HepG2 (cell line): ENCODE data around the gene CTAGE6. TPM values are rescaled to one million over a fixed set of nuclear protein-coding genes. Genes with fewer than 3 reads are reported as not detected.
"Not testable (repeated sequence)": the region's sequence is repeated elsewhere in the genome, so short reads cannot be mapped to it uniquely, and the experiment has no call there.

ENCODE experiments used
- ATAC-seq: fragments of 200-7000 bp; cut with Tn5 transposase; 3 replicates; pipeline ENCODE4 v1.9.1; 2020; ENCODE audit warnings: mild to moderate bottlenecking, moderate library complexity
- BruUV-seq: library from RNA; stranded (reverse); fragments of 400-500 nt; replicated peaks from 2 replicates; lab custom pipeline; 2021; lab: Mats Ljungman, UMichigan
- CTCF ChIA-PET: fragments of 300-600 bp; formaldehyde crosslinking; extraction: SDS; loops from one replicate; lab custom pipeline; 2021; ENCODE audit warnings: low total read pairs, inconsistent platforms, low intra/inter-chr PET ratio; lab: Yijun Ruan, JAX
- POLR2A ChIA-PET: fragments of 350-600 bp; sonication (Branson Sonifier 250); formaldehyde crosslinking; loops from one replicate; lab custom pipeline; 2020; ENCODE audit warnings: antibody characterized with exemption, inconsistent platforms; lab: Yijun Ruan, JAX
- DNase-seq: peaks from one replicate; pipeline ENCODE4 v3.0.0-alpha.2; 2015; ENCODE audit warnings: low spot score
- FAIRE-seq: peaks from 3 replicates; lab custom pipeline; 2011; peaks lifted over from hg19 to GRCh38; lab: Jason Lieb, UNC
- H2AFZ ChIP-seq: one replicate; pipeline ENCODE4 v1.6.1; 2011; ENCODE audit warnings: low read length, inconsistent platforms
- H3K27ac ChIP-seq: fragments of 300-600 bp; 3 replicates; pipeline ENCODE4 v1.8.0; 2011; ENCODE audit warnings: mixed run types, mild to moderate bottlenecking, mixed read lengths, low read length, inconsistent platforms; ENCODE audit not compliant: insufficient read depth; ENCODE audit errors: extremely low read length
- H3K27me3 ChIP-seq, 2 experiments: fragments of 200-600 bp in 1 of 2; 2 replicates in 1 of 2; 3 replicates in 1 of 2; pipeline versions ENCODE4 v1.6.0 to v1.8.0; 2011; ENCODE audit warnings: low read length in 2 of 2, mild to moderate bottlenecking in 2 of 2, moderate library complexity in 2 of 2, inconsistent platforms in 1 of 2; ENCODE audit not compliant: insufficient read depth in 2 of 2, control insufficient read depth in 1 of 2
- H3K36me3 ChIP-seq, 2 experiments: fragments of 200-600 bp in 1 of 2; replicated peaks in 1 of 2; 2 replicates in 1 of 2; 3 replicates in 1 of 2; pipeline versions ENCODE4 v1.5.1 to v1.8.0; 2011; ENCODE audit warnings: low read length in 2 of 2, inconsistent platforms in 1 of 2; ENCODE audit not compliant: insufficient read depth in 2 of 2, control insufficient read depth in 1 of 2
- H3K4me1 ChIP-seq: 2 replicates; pipeline ENCODE4 v1.5.1; 2012; ENCODE audit warnings: low read length, inconsistent platforms; ENCODE audit not compliant: insufficient read depth
- H3K4me2 ChIP-seq: 2 replicates; pipeline ENCODE4 v1.6.0; 2011; ENCODE audit warnings: low read depth, low read length, inconsistent platforms
- H3K4me3 ChIP-seq, 3 experiments: fragments of 200-600 bp in 1 of 3; sonication (generic), shearing (Covaris generic) in 1 of 3; replicated peaks in 1 of 3; 2 replicates each; pipeline ENCODE4 v1.5.1; 2011 to 2016; ENCODE audit warnings: low read length in 3 of 3, inconsistent platforms in 2 of 3, low read depth in 2 of 3, mild to moderate bottlenecking in 2 of 3, control low read depth in 1 of 3, mixed read lengths in 1 of 3; ENCODE audit not compliant: insufficient read depth in 1 of 3
- H3K79me2 ChIP-seq: one replicate; pipeline ENCODE4 v1.6.1; 2011; ENCODE audit warnings: low read length, inconsistent platforms; ENCODE audit not compliant: insufficient read depth
- H3K9ac ChIP-seq: 2 replicates; pipeline ENCODE4 v1.6.0; 2011; ENCODE audit warnings: mild to moderate bottlenecking, low read depth, low read length, inconsistent platforms; ENCODE audit not compliant: insufficient read depth
- H3K9me3 ChIP-seq: 2 replicates; pipeline ENCODE4 v1.5.1; 2012; ENCODE audit warnings: mild to moderate bottlenecking, low read length
- H4K20me1 ChIP-seq: 2 replicates; pipeline ENCODE4 v1.6.0; 2011; ENCODE audit warnings: inconsistent platforms, mild to moderate bottlenecking, low read length, moderate library complexity; ENCODE audit not compliant: insufficient read depth
- WGBS: methylation state at CpG from one replicate; pipeline ENCODE4 v1.1.6; 2017; ENCODE audit warnings: low lambda C conversion rate; 5-methylcytosine and 5-hydroxymethylcytosine counted together
- in situ Hi-C: cut with HindIII; loops from 2 replicates; pipeline ENCODE4 v1.10.0; 2017; ENCODE audit warnings: low pct_unique_long_range_greater_than_20kb; ENCODE audit not compliant: extremely low pct_ligation_motif_present
- intact Hi-C: fragments of 100-400 bp; cut with micrococcal nuclease; formaldehyde crosslinking; loops from one replicate; pipeline ENCODE4 v1.10.0; 2022; ENCODE audit not compliant: unreplicated experiment
- polyA plus RNA-seq, 8 experiments: library from polyadenylated mRNA; depleted of rRNA in 3 of 8; stranded (reverse) in 7 of 8; unstranded in 1 of 8; fragments of >200 nt; fragmentation: Illumina TruSeq in 4 of 8; extraction: Trizol in 4 of 8; gene quantifications; 2 replicates each; pipeline versions ENCODE4 v1.2.1 to v1.2.3, GENCODE V29; 2011 to 2016; ENCODE audit warnings: low read depth in 4 of 8, missing spikeins in 1 of 8, mixed read lengths in 1 of 8; ENCODE audit not compliant: insufficient read depth in 1 of 8
- total RNA-seq, 5 experiments: library from RNA; depleted of rRNA; stranded (reverse); fragments of >200 nt; fragmentation: Illumina TruSeq; extraction: Trizol; gene quantifications; 2 replicates each; pipeline ENCODE4 v1.2.3, GENCODE V29; 2016; ENCODE audit warnings: low read depth in 1 of 5

CTAGE6 gene
- total and polyA plus RNA-seq, 2 of the 13 experiments (the other 11 are each of a cell fraction or from before 2014, with no cell fraction given): 0.09 TPM; not detected in 1

DNA sequence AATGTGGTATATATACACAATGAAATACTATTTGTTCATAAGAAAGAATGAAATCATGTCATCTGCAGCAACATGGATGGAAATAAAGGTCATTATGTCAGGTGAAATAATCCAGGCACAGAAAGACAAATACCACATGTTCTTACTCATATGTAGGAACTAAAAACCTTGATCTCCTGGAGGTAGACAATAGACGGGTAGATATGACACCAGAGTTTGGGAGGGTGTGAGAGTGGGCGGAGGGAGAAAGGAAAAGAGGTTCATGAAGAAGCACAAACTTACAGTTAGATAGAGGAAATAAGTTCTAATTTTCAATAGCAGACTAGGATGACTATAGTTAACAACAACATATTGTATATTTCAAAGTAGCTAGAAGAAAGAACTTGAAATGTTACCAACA, 22.1 kb upstream of the CTAGE6 start:
- H3K9ac ChIP-seq, H3K9me3 ChIP-seq, DNase-seq, ATAC-seq, H4K20me1 ChIP-seq, intact Hi-C loops, BruUV-seq, H3K4me1 ChIP-seq, H3K4me3 ChIP-seq, H3K27me3 ChIP-seq, H3K4me2 ChIP-seq, H3K36me3 ChIP-seq, POLR2A ChIA-PET, H2AFZ ChIP-seq, FAIRE-seq, H3K27ac ChIP-seq, CTCF ChIA-PET, H3K79me2 ChIP-seq, in situ Hi-C loops: not testable (repeated sequence)
- no CpG with 5 or more reads among the region's 2 CpGs for WGBS

DNA sequence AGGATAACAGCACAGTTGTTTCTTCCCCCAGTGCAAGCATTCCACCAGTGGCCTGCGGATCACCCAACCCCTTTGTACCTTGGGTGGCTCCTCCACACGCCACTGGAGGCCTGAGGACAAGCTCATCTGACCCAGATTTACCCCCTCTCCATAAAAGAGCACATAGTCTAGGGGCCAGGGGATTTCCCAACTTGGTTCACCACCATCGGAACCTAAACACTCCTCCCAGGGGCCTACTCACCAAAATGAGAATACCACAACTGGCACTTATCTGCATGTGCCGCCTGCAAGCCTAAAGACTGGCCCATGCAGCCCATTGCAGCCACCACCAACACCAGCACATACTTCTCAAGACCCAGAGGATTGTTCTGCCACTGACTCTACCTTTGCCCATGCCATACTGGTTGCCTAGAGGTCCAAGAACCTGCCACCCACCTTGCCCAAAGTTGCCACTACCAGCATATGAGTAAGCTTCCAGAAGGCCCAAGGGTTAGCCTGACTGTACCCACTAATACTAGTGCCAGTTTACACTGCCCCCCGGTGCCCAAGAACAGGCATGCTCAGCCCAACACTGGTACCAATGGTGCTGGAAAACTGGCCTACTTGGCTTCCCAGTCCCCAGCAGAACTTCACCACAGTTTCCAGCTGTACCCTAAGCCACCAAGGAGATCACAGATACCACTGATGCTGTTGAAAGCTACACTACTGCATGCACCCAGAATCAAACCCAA, 15.4 kb upstream of the CTAGE6 start:
- H3K4me2 ChIP-seq, H3K27me3 ChIP-seq, FAIRE-seq, H3K9ac ChIP-seq, H2AFZ ChIP-seq, BruUV-seq, in situ Hi-C loops, CTCF ChIA-PET, H3K4me1 ChIP-seq, intact Hi-C loops, H4K20me1 ChIP-seq, DNase-seq, H3K36me3 ChIP-seq, H3K27ac ChIP-seq, H3K4me3 ChIP-seq, H3K79me2 ChIP-seq, POLR2A ChIA-PET, H3K9me3 ChIP-seq, ATAC-seq: not testable (repeated sequence)
- WGBS: no CpG with 5 or more reads among the region's 5 CpGs

DNA sequence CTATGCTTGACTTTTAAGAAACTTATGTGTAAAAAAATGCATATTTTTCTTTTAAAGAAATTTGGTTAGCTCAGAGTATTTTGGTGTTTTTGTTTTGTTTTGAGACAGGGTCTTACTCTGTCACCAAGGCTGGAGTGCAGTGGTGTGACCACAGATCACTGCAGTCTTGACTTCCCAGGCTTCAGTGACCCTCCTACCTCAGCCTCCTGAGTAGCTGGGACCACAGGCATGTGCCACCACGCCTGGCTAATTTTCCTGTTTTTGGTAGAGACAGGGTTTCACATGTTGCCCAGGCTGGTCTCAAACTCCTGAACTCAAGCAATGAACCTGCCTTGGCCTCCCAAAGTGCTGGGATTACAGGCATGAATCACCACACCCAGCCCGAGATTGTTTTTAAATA, 10.0 kb upstream of the CTAGE6 start:
- CTCF ChIA-PET, POLR2A ChIA-PET, H3K27me3 ChIP-seq, H3K79me2 ChIP-seq, H3K9ac ChIP-seq, FAIRE-seq, in situ Hi-C loops, H3K4me1 ChIP-seq, H2AFZ ChIP-seq, H4K20me1 ChIP-seq, H3K4me3 ChIP-seq, H3K9me3 ChIP-seq, BruUV-seq, ATAC-seq, intact Hi-C loops, H3K36me3 ChIP-seq, DNase-seq, H3K4me2 ChIP-seq, H3K27ac ChIP-seq: not testable (repeated sequence)
- 13% methylated on average over 1 of the region's 2 CpGs for WGBS

DNA sequence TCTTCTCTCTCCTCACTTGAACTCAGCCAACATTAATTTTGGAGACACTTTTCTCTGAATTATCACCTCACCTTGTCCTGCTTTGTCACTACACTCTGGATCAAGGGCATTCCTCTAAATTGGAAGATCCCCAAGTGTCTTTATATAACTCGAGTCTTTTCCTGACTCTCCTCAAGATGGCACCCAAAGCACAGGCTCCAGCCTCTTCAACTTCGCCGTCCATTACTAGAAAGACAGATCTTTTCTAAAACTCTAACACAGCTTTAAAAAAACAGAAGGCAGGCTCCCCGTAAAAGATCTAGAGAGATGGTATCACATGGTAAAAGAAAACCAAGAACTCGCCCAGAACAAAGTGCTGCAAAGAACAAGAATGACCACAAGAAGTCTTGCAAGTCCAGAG, 8.2 kb upstream of the CTAGE6 start:
- H2AFZ ChIP-seq, H3K27ac ChIP-seq, H3K27me3 ChIP-seq, BruUV-seq, H3K4me2 ChIP-seq, H3K79me2 ChIP-seq, POLR2A ChIA-PET, H3K36me3 ChIP-seq, CTCF ChIA-PET, H3K9ac ChIP-seq, DNase-seq, H3K4me1 ChIP-seq, H4K20me1 ChIP-seq, H3K4me3 ChIP-seq, H3K9me3 ChIP-seq, in situ Hi-C loops, intact Hi-C loops: not testable (repeated sequence)
- ATAC-seq (peak; percentile 33; the same call in 2 of the 3 replicates), FAIRE-seq (peak; percentile 51)
- WGBS: 0% methylated on average over 2 of the region's 5 CpGs
